GM19351 (cell line): ENCODE data around the gene ANKRD11.

Experiments used
- ATAC-seq: cut with Tn5 transposase; IDR thresholded peaks from one replicate; pipeline ENCODE4 v1.9.1; 2021; ENCODE audit warnings: mild to moderate bottlenecking, moderate library complexity; ENCODE audit not compliant: unreplicated experiment

ANKRD11 gene

DNA sequence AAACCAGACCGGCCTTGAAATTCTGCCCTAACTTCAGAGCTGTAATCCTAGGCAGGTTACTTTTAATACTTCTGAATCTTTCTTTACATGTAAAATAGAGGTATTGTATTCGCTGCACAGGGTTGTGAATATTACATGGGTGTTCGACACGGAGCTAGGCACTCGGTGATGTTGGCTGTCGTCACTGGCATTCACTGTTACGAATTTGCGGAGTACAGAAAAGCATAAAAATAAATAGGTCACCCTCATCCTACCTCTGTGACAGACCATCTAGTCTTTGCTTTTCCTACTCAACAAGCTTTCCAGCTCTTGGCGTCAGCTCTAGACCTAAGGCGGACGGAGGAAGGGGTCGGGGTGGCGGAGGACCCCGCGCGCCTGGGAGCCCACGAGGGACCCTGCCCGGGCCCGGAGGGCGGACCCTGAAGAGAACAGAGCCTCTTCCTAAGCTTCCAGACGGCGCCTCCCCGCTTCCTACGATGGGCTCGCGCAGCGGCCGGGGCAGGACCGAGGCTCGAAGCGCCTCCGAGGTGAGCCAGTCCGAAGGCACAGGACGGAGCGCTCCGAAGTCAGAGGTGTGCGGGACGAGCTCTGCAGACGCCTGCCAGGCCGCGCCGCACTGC, 17.0 kb upstream of the ANKRD11 start:
- no peak for ATAC-seq

DNA sequence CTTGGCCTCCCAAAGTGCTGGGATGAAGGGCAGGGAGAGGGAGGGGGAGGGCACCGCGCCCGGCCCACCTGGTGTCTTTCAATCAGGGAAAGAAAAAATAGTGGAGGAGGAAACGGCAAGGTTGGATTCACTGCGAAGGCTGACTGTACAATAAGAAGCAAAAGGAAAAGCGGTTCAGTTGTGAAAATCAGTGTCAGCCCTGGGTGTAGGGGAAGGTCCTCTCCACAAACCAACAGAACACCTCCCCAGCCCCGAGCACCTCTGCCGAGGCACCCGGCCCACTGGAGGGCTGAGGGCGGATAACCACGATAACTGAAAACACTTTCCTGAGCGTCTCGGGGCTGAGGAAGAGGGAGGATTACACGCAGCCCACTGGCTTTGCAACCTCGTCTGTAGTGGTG, 16.4 kb upstream of the ANKRD11 start:
- no peak for ATAC-seq

DNA sequence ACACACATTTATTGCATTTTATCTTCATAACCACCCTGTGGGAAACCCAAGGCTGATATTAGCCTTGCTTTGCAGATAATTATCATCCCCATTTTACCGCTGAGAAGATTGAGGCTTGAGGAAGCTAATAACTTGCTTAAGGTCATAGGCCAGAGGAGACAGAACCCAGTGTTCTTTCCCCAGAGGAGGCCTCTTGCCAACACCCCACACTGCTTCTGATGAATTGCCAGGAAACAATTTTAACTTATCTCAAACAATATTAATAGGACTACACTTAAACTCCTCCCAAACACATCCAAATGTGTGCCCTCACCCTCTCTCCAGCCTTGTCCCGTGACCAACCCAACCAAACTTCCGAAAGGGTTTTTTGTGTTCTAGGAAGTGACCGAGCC, 15.7 kb upstream of the ANKRD11 start:
- ATAC-seq, result no peak

DNA sequence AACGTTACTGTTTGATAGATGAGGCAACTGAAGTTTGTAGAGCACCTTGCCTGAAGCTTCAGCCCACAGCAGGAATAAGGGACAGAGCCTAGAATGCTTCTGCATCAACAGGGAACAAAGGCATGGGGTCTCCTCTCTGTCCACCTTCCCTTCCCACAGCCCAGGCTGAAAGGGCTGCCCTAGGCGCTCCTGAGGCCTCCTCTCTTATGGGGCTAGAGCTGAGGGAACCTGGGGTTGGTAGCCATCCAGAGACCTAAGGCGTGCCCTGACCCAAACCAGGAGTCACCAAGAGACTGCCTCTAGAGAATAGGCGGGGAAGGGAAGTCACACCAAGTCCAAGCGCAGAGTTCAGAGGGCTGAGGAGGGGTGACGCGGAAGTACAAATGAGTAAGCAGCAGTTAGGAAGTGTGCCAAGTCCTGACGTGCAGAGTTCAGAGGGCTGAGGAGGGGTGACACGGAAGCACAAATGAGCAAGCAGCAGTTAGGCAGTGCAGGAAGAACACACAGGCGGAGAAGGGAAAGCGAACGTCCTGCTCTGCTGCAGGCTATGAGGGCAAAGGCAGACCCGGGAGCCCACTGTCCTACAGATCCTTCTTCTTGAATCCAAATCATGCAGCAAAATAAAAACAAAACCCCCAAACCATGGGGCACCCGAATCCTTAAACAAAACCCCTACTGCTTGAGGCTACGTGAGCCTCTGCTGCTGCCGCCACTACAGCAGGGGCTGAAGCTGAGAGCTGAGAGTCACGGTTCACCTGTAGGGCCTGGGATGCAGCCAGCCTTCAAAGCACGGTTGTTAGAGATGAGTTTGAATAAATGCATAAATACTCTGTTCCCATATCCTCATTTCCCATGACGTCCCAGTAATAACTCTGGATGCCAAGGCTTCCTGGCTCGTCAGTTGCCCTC, 15.1 kb upstream of the ANKRD11 start:
- ATAC-seq, result peak; percentile 60

DNA sequence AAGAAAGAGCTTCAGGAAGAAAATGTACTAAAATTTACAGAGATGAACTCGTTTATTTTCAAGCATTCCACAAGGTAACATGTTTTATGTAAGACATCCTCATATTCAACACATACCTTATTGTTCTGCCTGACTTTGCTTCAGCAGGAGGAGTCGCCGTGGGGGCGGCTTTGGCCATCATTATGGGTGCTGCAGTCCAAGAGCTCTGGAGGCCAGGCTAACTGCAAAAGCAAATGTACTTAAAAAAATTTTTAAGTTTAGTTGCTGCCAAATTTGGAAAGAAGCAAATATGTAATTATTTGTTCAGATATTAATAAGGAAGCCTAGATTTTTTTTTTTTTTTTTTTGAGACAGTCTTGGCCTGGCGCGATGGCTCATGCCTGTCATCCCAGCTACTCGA, 13.7 kb upstream of the ANKRD11 start:
- ATAC-seq, result no peak

DNA sequence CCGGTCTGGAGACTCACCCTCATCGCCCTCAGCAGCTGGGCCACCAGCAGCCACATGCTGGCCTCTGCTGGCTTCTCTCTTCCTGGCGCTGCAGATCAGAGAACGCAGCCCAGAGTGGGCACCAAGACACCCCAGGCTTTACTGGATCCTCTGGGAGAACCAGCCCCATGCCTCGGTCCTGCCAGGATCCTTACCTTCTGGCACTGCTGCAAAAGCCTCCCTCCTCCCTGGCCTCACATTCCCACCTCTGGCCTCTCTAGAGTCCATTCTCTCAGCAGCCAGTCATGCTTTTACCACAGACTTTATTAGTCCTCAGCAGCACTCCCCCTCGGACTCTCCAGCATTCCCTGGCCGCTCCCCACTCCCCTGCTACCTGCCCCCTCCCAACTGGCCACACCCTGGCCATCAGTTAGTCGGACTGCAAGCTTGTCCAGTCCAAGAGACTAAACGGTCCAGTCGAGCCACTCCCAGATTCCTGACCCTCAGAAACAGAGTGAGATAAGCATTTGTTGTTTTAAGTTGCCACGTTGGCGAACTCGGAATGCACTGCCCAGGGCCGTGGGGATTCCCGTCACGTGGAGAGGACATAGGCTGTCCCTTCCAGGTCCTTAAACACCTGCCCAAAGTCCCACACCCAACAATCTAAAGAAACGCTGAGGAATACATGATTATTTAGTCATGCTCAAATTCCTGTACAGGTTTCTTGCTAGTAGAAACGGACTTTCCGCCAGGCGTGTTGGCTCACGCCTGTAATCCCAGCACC, 11.9 kb upstream of the ANKRD11 start:
- ATAC-seq, result no peak

DNA sequence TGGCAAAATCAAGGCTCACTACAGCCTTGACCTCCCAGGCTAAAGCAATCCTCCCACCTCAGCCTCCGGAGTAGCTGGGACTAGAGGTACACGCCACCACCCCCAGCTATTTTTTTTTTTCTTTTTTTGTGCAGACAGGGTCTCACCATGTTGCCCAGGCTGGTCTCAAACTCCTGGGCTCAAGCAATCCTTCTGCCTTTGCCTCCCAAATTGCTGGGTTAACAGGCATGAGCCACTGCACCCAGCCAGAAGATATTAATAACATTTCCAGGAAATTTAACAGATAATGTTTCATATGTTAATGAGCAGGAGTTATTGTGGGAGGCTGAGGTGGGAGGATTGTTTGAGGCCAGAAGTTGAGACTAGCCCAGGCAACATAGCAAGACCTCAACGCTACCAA, 9.4 kb upstream of the ANKRD11 start:
- ATAC-seq, result no peak

DNA sequence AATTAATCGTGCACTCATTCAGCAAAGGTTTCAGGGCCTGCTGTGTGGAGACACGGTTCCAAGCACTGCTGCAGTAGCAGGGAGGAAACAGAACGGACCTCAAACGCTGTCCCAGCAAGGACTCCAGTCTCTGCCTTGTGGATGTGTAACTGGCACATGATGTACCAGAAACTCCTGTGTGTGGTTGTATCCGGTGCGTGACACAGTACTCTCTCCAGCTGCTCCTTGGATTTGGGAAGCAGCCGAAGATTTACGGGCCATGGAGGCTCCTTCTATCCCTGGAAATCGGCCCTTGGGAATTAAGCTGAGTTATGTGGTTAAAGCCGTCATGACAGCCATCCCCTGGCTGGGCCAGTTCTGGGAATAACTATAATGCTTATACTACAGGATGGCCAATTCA, 8.5 kb upstream of the ANKRD11 start:
- ATAC-seq, result no peak

DNA sequence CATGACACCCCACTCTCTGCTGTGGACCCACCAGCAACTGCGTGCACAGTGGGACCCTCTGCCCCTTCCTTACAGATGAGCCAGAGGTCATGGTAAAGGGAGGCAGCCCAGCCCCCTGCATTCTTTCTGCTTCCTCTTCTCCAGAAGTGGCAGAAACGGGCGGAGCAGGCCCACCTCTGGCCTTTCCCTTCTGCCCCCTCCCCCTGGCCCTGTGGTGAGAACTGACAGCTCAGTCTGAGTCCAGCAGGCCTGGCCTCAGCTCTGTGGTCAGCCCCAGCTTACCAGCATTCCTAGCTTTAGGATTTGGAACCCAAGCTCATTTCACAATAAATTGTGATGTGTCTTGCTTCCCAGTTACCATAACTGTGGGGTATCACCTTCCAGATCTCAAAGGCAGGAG, 4.8 kb upstream of the ANKRD11 start:
- ATAC-seq, result no peak

DNA sequence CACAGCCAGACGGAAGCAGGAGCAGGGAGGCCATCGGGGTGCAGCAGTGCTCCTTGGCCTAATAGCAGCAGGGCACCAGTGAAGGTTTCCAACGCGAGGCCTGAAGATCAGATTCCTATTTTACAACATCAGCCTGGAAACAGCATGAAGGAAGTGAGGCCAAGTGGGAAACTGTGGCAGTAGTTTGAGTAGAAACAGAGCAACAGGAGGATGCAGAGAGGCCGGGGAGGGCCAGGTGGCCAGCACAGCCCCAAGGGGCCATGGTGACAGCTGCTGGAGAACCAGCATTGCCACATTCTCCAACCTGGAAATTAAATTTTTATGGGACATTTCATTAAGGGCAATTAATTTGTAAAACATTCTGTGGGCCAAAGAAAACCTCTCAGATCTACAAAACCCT, 3.4 kb upstream of the ANKRD11 start:
- no peak for ATAC-seq

DNA sequence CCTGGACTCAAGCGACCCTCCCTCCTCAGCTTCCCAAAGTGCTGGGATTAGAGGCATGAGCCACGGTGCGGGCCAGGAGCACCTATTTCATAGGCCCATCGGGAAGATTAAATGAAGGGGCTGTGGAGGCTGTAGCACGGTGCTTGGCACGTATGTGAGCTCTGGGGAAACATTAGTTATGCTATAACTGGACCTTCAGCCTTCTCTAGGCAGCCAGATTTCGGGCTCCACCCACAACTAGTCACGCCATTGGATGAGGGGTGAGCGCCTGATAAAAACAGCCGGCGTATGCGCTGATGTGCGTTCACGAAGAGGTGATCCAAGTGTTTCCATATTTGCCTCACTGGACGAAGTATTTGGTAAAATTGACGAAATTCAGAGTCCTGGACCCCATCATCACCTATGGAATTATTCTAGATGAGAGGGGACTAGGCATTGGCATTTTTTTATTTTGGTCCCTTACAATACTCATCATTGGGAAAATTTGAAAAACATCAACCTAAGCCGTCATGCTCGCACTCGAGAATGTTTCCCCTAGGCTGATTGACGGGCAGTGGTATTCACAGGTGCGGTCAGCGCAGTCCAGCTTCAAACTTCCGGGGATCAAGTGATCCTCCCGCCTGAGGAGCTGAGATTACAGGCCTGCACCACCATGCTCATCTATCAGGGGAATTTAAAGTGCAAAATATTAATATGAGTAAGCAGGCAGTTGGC, 1.8 kb upstream of the ANKRD11 start:
- ATAC-seq, result no peak

DNA sequence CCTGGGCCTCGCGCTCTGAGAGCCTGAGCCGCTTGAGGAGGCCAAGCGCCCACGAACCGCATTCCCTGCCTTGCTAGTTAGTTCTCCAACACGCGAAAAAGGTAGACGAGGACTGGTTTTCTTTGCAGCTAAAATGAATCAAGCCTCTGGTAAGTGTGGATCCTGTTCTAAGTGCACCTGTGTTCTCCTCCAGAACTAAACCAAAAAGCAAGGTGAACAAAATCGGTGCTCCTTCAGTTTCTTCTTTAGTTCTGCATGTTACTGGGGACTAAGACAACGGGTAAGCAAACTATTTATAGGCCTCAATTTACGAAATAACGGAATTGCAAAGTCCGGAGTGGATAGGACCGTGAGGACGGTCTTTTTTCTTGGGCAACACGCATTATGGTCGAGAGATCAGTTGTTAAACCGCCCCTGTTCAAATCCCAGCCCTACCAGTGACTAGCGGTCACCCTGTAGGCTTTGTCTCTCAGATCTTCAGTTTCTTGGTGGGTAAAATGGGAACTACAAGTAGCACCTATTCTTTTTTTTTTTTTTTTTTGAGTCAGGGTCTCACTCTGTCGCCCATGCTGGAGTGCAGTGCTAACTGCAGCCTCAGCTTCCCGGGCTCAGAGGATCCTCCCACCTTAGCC, 993 bp upstream of the ANKRD11 start:
- no peak for ATAC-seq

DNA sequence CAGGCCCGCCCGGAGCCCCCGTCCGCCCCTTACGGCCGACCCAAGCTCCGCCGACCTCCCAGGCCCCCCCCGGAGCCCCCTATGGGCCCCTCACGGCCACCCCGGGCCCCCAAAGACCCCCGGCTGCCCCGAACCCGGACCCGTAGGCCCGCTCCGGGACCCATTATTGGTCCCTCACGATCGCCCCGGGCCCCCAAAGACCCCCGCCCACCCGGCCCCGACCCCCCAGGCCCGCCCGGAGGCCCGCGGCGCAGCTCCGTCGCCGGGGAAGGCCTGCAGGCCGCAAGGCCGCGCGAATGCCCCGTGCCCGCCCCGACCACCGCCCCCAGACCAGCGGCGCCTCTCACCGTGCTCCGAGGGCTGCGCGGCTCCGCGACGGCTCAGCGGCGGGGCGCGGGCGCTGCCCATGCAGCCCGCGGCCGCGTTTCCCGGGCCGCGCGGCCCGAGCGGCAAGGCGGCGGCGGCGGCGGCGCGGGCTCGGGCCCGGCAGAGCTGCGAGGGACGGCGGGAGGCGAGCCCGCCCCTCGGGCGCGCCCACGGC, 393 bp downstream of the ANKRD11 start:
- ATAC-seq, result no peak

DNA sequence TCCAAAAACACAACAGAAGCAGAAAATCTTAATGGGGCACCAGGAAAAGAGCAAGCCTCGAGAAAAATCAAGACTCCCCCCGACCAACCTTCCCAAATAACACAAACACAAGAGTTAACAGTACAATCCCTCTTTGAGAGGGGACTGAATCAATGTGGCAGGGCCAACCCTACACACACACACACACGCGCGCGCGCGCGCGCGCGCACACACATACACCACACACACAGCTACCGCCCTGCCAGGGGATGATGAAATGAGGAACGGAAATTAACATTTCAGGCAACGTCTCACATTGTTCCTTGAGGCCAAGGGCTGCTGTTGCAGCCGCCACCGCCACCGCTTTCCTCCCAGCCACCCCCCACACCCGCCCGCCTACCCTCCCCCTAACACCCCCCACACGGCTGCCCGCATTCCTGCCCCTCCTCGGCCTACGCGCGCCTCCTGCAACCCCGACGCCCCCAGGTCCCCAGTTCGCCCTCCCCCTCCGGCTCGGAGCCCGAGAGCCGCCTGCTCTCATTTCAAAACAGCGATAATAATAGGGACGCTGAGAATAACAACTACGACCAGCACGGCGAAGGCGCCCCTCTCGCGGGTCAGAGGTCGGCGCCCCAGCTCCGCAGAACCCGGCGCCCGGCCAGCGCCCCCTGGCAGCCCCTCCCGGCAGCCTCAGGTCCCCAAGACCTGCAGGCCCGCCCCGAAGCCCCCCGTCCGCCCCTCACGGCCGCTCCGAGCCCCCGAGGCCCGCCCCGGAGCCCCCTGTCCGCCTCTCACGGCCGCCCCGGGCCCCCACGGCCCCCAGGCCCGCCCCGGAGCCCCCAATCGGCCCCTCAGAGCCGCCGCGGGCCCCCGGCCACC, 1.1 kb downstream of the ANKRD11 start:
- no peak for ATAC-seq

DNA sequence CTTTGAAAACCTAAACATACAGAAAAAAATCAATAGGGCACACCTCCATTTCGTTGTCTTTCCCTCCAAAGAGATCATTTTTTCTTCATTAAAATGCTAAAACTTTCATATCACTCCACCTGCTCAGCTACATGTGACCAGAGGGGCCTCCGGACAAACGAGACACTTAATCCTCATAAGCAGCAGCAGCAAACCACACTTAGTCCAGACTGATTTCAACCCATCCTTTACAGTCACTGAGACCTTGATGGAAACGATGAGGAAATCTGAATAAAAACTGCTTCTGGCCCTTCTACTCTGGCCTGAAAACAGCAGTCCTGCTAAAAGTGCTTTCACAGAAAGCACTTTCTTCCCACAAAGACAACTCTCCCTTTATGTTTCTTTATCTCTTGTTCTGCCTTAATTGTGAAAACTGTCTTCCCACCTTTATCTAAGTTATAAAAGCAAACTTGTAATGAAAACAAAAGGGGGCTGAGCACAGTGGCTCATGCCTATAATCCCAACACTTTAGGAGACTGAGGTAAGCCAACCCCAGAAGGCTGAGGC, 4.6 kb downstream of the ANKRD11 start:
- no peak for ATAC-seq

DNA sequence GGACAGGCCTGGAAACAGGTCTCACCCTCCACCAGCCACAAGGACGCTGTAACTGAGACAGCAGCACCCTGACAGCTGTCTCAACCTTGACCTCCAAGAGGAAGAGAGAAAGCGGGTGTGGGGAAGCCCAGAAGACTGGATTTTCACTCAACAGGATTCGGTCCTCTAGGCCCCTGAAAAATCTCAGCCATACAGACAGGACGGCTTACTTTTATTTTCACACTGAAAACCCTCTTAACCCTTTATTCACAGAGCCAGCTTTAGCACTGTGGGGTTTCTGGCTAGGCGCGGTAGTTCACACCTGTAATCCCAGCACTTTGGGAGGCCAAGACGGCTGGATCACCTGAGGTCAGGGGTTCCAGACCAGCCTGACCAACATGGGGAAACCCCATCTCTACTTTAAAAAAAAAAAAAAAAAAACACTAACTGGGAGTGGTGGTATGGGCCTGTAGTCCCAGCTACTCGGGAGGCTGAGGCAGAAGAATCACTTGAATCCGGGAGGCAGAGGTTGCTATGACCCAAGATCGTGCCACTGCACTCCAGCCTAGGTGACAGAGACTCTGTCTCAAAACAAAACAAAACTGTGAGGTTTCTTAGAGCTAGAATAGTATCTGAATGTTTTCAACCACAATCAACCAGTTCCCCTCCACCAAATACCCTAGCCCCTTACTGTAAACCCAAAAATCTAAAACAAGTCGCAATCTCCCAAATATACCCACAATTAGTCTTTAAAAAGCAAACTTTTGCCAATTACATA, 5.3 kb downstream of the ANKRD11 start:
- ATAC-seq, result no peak

DNA sequence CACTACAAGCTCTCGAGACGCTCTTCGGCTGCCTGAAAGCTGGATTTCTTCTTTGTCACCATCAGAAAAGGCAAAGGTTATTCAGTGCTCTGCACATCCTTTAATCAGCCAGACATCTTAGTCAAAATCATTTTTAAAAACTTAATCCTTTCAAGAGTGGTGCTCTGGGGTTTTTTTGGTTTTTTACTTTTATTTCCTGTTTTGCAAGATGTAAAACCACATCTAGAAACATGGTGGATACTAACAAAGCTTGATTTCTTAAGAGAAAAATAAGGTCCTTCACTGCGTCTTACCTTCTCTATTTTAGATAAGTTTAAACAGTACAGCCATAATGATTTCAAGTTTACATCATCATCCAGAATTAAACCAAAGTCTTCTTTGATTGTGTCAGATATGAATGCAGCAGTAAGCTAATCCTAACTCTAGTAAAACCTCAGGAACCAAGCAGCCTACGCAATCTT, 6.3 kb downstream of the ANKRD11 start:
- no peak for ATAC-seq

DNA sequence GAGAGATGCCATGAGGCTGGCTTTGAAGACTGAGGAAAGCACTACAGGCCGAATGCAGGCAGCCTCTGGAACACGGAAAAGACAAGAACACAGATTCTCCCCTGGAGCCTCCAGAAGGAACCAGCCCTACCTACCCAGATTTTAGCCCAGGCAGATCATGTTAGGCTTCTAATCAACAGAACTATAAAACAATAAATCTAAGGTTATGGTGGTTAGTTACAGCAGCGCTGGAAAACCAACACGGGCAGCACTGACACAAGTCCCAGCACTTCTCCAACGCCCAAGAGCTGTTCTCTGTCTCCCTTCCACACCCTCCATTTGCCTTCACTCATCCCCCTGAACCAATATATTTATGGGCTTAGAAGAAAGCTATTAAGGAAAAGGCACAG, 7.5 kb downstream of the ANKRD11 start:
- no peak for ATAC-seq
